CD4-positive, alpha-beta T cell (primary cell): ENCODE data around the gene GABPB2. TPM values are rescaled to one million over a fixed set of nuclear protein-coding genes. Genes with fewer than 3 reads are reported as not detected.

ENCODE experiments used
- ATAC-seq: fragments of 200-7000 bp; cut with Tn5 transposase; one replicate; pipeline ENCODE4 v1.10.0; 2022; ENCODE audit warnings: mild to moderate bottlenecking; ENCODE audit not compliant: poor library complexity
- CTCF ChIA-PET: fragments of 350-600 bp; sonication (Branson Sonifier 250); formaldehyde crosslinking; loops from one replicate; lab custom pipeline; 2021; ENCODE audit warnings: antibody characterized with exemption, inconsistent platforms; lab: Charles Lee
- POLR2A ChIA-PET: fragments of 350-600 bp; sonication (Branson Sonifier 250); formaldehyde crosslinking; loops from one replicate; lab custom pipeline; 2021; ENCODE audit warnings: antibody characterized with exemption, inconsistent platforms; lab: Charles Lee
- DNase-seq, 14 experiments: peaks; one replicate each; pipeline ENCODE4 v3.0.0-alpha.2; 2013 to 2020; ENCODE audit warnings: mixed read lengths in 2 of 14
- H3K27ac ChIP-seq, 2 donors: one replicate each; pipeline versions ENCODE4 v1.5.1 to v1.7.0; 2013; ENCODE audit warnings: low read length in 2 of 2, low read depth in 1 of 2, mild to moderate bottlenecking in 1 of 2
- H3K27me3 ChIP-seq, 2 experiments: 1 replicate in 1 of 2; 2 replicates in 1 of 2; pipeline versions ENCODE4 v1.6.1 to v1.7.0; 2013; ENCODE audit warnings: low read length in 2 of 2, control low read depth in 1 of 2, mild to moderate bottlenecking in 1 of 2, moderate library complexity in 1 of 2; ENCODE audit not compliant: insufficient read depth in 2 of 2, control insufficient read depth in 1 of 2
- H3K36me3 ChIP-seq: one replicate; pipeline ENCODE4 v1.6.1; 2013; ENCODE audit warnings: low read length, control low read depth; ENCODE audit not compliant: insufficient read depth
- H3K4me1 ChIP-seq: one replicate; pipeline ENCODE4 v1.6.1; 2013; ENCODE audit warnings: low read length, control low read depth; ENCODE audit not compliant: insufficient read depth
- H3K4me3 ChIP-seq: one replicate; pipeline ENCODE4 v1.5.1; 2013; ENCODE audit warnings: mild to moderate bottlenecking, low read length, moderate library complexity
- H3K9me3 ChIP-seq, 2 experiments: 1 replicate in 1 of 2; 2 replicates in 1 of 2; pipeline versions ENCODE4 v1.6.1 to v1.7.0; 2013; ENCODE audit warnings: low read length in 2 of 2, mild to moderate bottlenecking in 2 of 2, control low read depth in 1 of 2, moderate library complexity in 1 of 2; ENCODE audit not compliant: control insufficient read depth in 1 of 2, insufficient read depth in 1 of 2
- H3K27ac Mint-ChIP-seq: one replicate; pipeline ENCODE4 v1.8.0; 2020; ENCODE audit warnings: mixed read lengths
- H3K27me3 Mint-ChIP-seq: one replicate; pipeline ENCODE4 v1.8.0; 2021; ENCODE audit warnings: mixed read lengths
- H3K36me3 Mint-ChIP-seq: one replicate; pipeline ENCODE4 v1.8.0; 2021; ENCODE audit warnings: low read depth, mixed read lengths
- H3K4me1 Mint-ChIP-seq: one replicate; pipeline ENCODE4 v1.8.0; 2021; ENCODE audit warnings: low read depth, mixed read lengths
- H3K4me3 Mint-ChIP-seq: one replicate; pipeline ENCODE4 v1.8.0; 2020; ENCODE audit warnings: mild to moderate bottlenecking, mixed read lengths
- H3K9me3 Mint-ChIP-seq: one replicate; pipeline ENCODE4 v1.8.0; 2020; ENCODE audit warnings: mixed read lengths
- intact Hi-C, 2 experiments: fragments of 100-400 bp; cut with DNase I in 1 of 2; cut with micrococcal nuclease in 1 of 2; formaldehyde crosslinking; loops; one replicate each; pipeline versions ENCODE4 v1.15.1 to v1.9.0; 2023 to 2025; cut with DNase I, micrococcal nuclease
- total RNA-seq, 174 experiments: library from RNA in 2 of 174; stranded (reverse) in 2 of 174; gene quantifications; one replicate each; pipeline ENCODE4 v1.2.3 and lab custom pipeline; 2021 to 2026
- TF ChIP-seq, protein P1 (sequence below): fragments of 200-600 bp; IDR thresholded peaks from one replicate; pipeline ENCODE4 v1.8.0; 2022; ENCODE audit warnings: antibody characterized with exemption, mild to moderate bottlenecking

The GABPB2 gene
- total RNA-seq, 2 experiments from 2014 or later = 23.7 to 25.5 TPM

DNA sequence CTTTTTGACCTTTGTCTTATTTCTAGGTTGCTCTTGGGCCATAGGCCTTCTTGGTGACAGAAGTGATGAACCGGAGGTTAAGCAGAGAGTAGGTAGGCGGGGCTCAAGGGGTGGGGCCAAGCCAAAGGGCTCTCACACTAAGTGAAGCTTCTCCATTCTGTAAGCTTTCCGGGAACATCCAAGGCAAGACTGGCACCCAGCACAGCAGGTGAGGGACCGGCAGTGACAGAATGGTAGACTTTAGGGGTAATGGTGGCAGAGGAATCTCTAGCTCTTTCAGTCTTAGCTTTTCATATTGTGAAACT lies 85.9 kb downstream of the GABPB2 start, which contains the start of gene TNFAIP8L2:
Gene TNFAIP8L2, plus strand, starts transcription at position 135 of the 305 bp plus-strand sequence. CDS start 2,049 bp downstream, outside the sequence.
- TF ChIP-seq, protein P1, sequence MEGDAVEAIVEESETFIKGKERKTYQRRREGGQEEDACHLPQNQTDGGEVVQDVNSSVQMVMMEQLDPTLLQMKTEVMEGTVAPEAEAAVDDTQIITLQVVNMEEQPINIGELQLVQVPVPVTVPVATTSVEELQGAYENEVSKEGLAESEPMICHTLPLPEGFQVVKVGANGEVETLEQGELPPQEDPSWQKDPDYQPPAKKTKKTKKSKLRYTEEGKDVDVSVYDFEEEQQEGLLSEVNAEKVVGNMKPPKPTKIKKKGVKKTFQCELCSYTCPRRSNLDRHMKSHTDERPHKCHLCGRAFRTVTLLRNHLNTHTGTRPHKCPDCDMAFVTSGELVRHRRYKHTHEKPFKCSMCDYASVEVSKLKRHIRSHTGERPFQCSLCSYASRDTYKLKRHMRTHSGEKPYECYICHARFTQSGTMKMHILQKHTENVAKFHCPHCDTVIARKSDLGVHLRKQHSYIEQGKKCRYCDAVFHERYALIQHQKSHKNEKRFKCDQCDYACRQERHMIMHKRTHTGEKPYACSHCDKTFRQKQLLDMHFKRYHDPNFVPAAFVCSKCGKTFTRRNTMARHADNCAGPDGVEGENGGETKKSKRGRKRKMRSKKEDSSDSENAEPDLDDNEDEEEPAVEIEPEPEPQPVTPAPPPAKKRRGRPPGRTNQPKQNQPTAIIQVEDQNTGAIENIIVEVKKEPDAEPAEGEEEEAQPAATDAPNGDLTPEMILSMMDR = no peak
- intact Hi-C loops = loop anchor here (1.0 to 10.0 kb wide), 7 partner anchors 56 to 692 kb away; partner anchors contain the start of genes ENSA (in 1 of the 2), MINDY1 (in 1 of the 2) and PRUNE1 (in 1 of the 2)
- H3K9me3 Mint-ChIP-seq = no peaks in the 10 kb centered on the region
- DNase-seq = peak; percentile 56 to 89 (median 75)
- H3K4me1 Mint-ChIP-seq = peaks cover 57% of the 10 kb centered on the region
- POLR2A ChIA-PET = interaction anchor here (0.6 to 4.3 kb wide), 30 partner anchors 10 to 793 kb away, joined by 3 to 64 read pairs (median 6); partner anchors contain the start of genes CDC42SE1, GABPB2, GOLPH3L and LYSMD1
- H3K4me1 ChIP-seq = peaks cover 53% of the 10 kb centered on the region
- H3K27ac Mint-ChIP-seq = peak within 1 kb of the TSS; percentile 85
- H3K27me3 ChIP-seq = no peaks in the 10 kb centered on the region
- no peaks in the 10 kb centered on the region for H3K27me3 Mint-ChIP-seq
- CTCF ChIA-PET = interaction anchor here (1.2 to 7.8 kb wide), 4 partner anchors 55 to 132 kb away, joined by 3 to 61 read pairs (median 32); partner anchors contain the start of gene GABPB2
- no peaks in the 10 kb centered on the region for H3K9me3 ChIP-seq
- H3K4me3 ChIP-seq = peak within 1 kb of the TSS; percentile 77
- peaks cover 45% of the 10 kb centered on the region for H3K36me3 Mint-ChIP-seq
- H3K36me3 ChIP-seq = peaks cover 25% of the 10 kb centered on the region
- peak within 1 kb of the TSS; percentile 56 to 70 for H3K27ac ChIP-seq
- peak; percentile 81 for ATAC-seq
- peak within 1 kb of the TSS; percentile 99 for H3K4me3 Mint-ChIP-seq

DNA sequence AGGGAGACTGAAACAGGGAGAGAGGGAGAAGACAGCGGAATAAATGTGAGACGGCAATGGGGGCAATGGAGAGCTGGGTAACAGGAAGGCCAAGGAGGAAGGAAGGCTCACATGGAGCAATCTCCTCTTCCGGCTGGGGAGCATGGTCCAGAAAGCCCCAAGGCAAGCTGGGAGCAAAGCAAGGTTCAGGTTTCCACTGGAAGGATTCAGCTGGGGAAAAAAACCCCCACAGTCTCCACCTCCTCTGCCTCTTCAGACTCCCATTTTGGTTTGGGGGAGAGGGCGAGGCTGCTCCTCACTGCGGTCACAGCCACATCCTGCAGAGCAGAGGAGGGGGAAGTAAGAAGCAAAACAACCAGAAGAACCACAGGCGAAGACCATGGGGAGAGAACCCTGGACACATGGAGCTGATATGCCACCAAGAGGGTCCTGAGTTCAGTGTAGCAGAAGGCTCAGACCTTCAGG lies 86.5 kb downstream of the GABPB2 start:
- DNase-seq = peak in 13 of 14 experiments; percentile 27 to 89 (median 63)
- Histone ChIP-seq H3K27ac (peak overlapping the region; percentile 56 to 70), H3K36me3 (peaks cover 29% of the 10 kb centered on the region), H3K9me3 (no peaks in the 10 kb centered on the region), H3K4me3 (peak overlapping the region; percentile 77), H3K4me1 (peaks cover 57% of the 10 kb centered on the region), H3K27me3 (no peaks in the 10 kb centered on the region)
- no peaks in the 10 kb centered on the region for H3K27me3 Mint-ChIP-seq
- H3K36me3 Mint-ChIP-seq = peaks cover 51% of the 10 kb centered on the region
- H3K9me3 Mint-ChIP-seq = no peaks in the 10 kb centered on the region
- peak; percentile 54 for ATAC-seq
- ChIA-PET POLR2A (interaction anchor here (0.6 to 4.3 kb wide), 36 partner anchors 9 to 793 kb away, joined by 3 to 64 read pairs (median 5); partner anchors contain the start of genes CDC42SE1, GABPB2, GOLPH3L and LYSMD1), CTCF (interaction anchor here (1.2 to 7.8 kb wide), 4 partner anchors 56 to 132 kb away, joined by 3 to 61 read pairs (median 32); partner anchors contain the start of gene GABPB2)
- H3K27ac Mint-ChIP-seq = peak overlapping the region; percentile 85
- intact Hi-C loops = loop anchor here (2.0 to 10.0 kb wide), 4 partner anchors 150 to 692 kb away; partner anchors contain the start of genes ENSA (in 1 of the 2), MINDY1 (in 1 of the 2) and PRUNE1 (in 1 of the 2)
- H3K4me3 Mint-ChIP-seq = peak overlapping the region; percentile 99
- TF ChIP-seq, protein P1 = no peak
- H3K4me1 Mint-ChIP-seq = peaks cover 63% of the 10 kb centered on the region

GRCh38 chr1:151158326-151158725 lies 87.8 kb downstream of the GABPB2 start:
- peaks cover 73% of the 10 kb centered on the region for H3K4me1 Mint-ChIP-seq
- CTCF ChIA-PET = interaction anchor here (0.7 to 7.8 kb wide), 4 partner anchors 57 to 162 kb away, joined by 3 to 61 read pairs (median 26); no protein-coding TSS in a partner anchor
- H3K4me1 ChIP-seq = peaks cover 57% of the 10 kb centered on the region
- peak overlapping the region; percentile 85 for H3K27ac Mint-ChIP-seq
- H3K9me3 ChIP-seq = no peaks in the 10 kb centered on the region
- DNase-seq = peak in 2 of 14 experiments; percentile 28 to 30
- peak overlapping the region; percentile 99 for H3K4me3 Mint-ChIP-seq
- H3K27me3 Mint-ChIP-seq = no peaks in the 10 kb centered on the region
- TF ChIP-seq, protein P1 = no peak
- peak overlapping the region; percentile 29 to 56 for H3K27ac ChIP-seq
- intact Hi-C loops = loop anchor here (5.0 to 10.0 kb wide), 3 partner anchors 151 to 694 kb away; partner anchors contain the start of genes ENSA (in 1 of the 2), MINDY1 (in 1 of the 2) and PRUNE1 (in 1 of the 2)
- H3K36me3 Mint-ChIP-seq = peaks cover 60% of the 10 kb centered on the region
- peak overlapping the region; percentile 77 for H3K4me3 ChIP-seq
- no peaks in the 10 kb centered on the region for H3K9me3 Mint-ChIP-seq
- H3K36me3 ChIP-seq = peaks cover 32% of the 10 kb centered on the region
- ATAC-seq = no peak
- H3K27me3 ChIP-seq = no peaks in the 10 kb centered on the region
- POLR2A ChIA-PET = interaction anchor here (0.9 to 4.3 kb wide), 17 partner anchors 8 to 461 kb away, joined by 3 to 64 read pairs (median 13); partner anchors contain the start of genes C1orf56, CDC42SE1, GOLPH3L and LYSMD1
